Hepatocyte (in vitro differentiated cells): ENCODE data around the gene ATP7B.

Source experiments
- EZH2 ChIP-seq: fragments of 200-600 bp; sonication (generic); IDR thresholded peaks from 2 replicates; pipeline ENCODE4 v1.6.1; 2016; ENCODE audit warnings: antibody characterized with exemption, mild to moderate bottlenecking, borderline replicate concordance
- EZH2phosphoT487 ChIP-seq: fragments of 200-600 bp; sonication (generic); IDR thresholded peaks from one replicate; pipeline ENCODE4 v1.6.1; 2018; ENCODE audit warnings: antibody characterized with exemption, mild to moderate bottlenecking, low read depth, moderate library complexity; ENCODE audit not compliant: unreplicated experiment, severe bottlenecking
- TF ChIP-seq, protein P1 (sequence below): fragments of 200-600 bp; sonication (generic); IDR thresholded peaks from 2 replicates; pipeline ENCODE4 v1.5.1; 2016; ENCODE audit warnings: antibody characterized with exemption, mild to moderate bottlenecking; ENCODE audit not compliant: poor library complexity

DNA sequence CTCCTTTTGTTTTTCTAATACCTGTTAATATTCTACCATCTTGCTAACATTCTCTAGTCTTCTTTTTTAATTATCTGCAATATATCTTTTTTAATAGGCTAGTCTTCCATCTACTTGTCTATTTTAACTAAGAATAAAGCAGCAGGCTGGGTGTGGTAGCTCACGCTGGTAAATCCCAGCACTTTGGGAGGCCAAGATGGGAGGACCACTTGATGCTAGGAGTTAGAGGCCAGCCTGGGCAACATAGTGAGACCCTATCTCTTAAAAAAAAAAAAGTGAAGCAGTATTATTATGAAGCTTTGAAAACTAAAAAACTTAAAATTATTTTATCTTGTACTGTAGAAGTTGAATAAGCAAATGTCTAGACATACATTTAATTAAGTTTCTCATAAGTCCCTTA is 16.6 kb upstream of the ATP7B start:
- TF ChIP-seq, protein P1, sequence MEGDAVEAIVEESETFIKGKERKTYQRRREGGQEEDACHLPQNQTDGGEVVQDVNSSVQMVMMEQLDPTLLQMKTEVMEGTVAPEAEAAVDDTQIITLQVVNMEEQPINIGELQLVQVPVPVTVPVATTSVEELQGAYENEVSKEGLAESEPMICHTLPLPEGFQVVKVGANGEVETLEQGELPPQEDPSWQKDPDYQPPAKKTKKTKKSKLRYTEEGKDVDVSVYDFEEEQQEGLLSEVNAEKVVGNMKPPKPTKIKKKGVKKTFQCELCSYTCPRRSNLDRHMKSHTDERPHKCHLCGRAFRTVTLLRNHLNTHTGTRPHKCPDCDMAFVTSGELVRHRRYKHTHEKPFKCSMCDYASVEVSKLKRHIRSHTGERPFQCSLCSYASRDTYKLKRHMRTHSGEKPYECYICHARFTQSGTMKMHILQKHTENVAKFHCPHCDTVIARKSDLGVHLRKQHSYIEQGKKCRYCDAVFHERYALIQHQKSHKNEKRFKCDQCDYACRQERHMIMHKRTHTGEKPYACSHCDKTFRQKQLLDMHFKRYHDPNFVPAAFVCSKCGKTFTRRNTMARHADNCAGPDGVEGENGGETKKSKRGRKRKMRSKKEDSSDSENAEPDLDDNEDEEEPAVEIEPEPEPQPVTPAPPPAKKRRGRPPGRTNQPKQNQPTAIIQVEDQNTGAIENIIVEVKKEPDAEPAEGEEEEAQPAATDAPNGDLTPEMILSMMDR = no peak
- no peak for TF ChIP-seq EZH2
- no peak for TF ChIP-seq EZH2phosphoT487
